ENCODE results near the gene PTPN6. TPM values are rescaled to one million over a fixed set of nuclear protein-coding genes. Genes with fewer than 3 reads are reported as not detected.
A peak's percentile ranks its signal among the peaks of the same experiment; 100 is the strongest.

Gene PTPN6
- total RNA-seq, 1 experiment from 2014 or later: 47.7 TPM

DNA sequence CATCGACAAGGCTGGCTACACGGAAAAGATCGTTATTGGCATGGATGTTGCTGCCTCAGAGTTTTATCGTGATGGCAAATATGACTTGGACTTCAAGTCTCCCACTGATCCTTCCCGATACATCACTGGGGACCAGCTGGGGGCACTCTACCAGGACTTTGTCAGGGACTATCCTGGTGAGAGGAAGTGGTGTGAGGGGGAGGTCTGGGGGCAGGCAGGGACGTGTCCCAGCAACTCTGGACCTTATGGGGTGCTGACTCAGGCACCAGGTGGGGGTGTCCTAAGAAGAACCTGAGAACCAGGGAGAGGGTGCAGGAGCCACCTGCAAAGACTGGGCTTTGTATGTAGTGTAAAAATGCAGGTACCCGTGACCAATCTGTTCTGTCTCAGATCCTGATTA, 31.6 kb upstream of the PTPN6 start:
- Histone ChIP-seq H4K20me1 (ENCODE audit: insufficient read depth) (no peaks in the 10 kb centered on the region), H2AFZ (ENCODE audit: low read depth, low read length, poor library complexity, severe bottlenecking) (no peak overlapping the region), H3K79me2 (ENCODE audit: insufficient read depth, low read length) (peaks cover 13% of the 10 kb centered on the region; the same call in 1 of the 2 replicates), H3K4me2 (ENCODE audit: low read length) (no peak overlapping the region), H3K9ac (ENCODE audit: low read length) (no peak overlapping the region), H3K9me3 (ENCODE audit: control insufficient read depth in 1 of 2, insufficient read depth in 1 of 2, low read depth in 1 of 2, low read length in 2 of 2) (no peaks in the 10 kb centered on the region), H3K4me3 (replicated peaks in 1 of 2; ENCODE audit: low read depth in 1 of 2, low read length in 2 of 2) (no peak overlapping the region), H3K36me3 (ENCODE audit: control insufficient read depth in 1 of 2, insufficient read depth in 2 of 2, low read length in 2 of 2) (peaks cover 8 to 17% of the 10 kb centered on the region in 2 experiments), H3K27ac (ENCODE audit: low read depth, low read length) (no peak overlapping the region), H3K4me1 (ENCODE audit: control insufficient read depth in 1 of 2, insufficient read depth in 2 of 2, low read length in 2 of 2) (peaks cover 12 to 34% of the 10 kb centered on the region in 2 experiments), H3K9me2 (ENCODE audit: insufficient read depth) (no peaks in the 10 kb centered on the region), H3K27me3 (ENCODE audit: insufficient read depth, low read length) (no peaks in the 10 kb centered on the region)
- ChIA-PET POLR2A (interaction anchor here (0.6 kb wide), 1 partner anchor 189 kb away, joined by 5 read pairs; no protein-coding TSS in a partner anchor), CTCF (no interaction called here), RAD21 (ENCODE audit: low non-redundant PET in 1 of 2, low total read pairs in 2 of 2, uncharacterized antibody in 2 of 2, unreplicated experiment in 2 of 2) (no interaction called here)
- intact Hi-C loops (cut with micrococcal nuclease): no loop called here
- BruUV-seq (replicated peaks): no TSS peak
- DNase-seq (ENCODE audit: low read depth, low spot score) (no peak), ATAC-seq (no peak)
- no peak for TF ChIP-seq JUND (IDR thresholded peaks at IDR 0.05)
- TF ChIP-seq, protein P1, sequence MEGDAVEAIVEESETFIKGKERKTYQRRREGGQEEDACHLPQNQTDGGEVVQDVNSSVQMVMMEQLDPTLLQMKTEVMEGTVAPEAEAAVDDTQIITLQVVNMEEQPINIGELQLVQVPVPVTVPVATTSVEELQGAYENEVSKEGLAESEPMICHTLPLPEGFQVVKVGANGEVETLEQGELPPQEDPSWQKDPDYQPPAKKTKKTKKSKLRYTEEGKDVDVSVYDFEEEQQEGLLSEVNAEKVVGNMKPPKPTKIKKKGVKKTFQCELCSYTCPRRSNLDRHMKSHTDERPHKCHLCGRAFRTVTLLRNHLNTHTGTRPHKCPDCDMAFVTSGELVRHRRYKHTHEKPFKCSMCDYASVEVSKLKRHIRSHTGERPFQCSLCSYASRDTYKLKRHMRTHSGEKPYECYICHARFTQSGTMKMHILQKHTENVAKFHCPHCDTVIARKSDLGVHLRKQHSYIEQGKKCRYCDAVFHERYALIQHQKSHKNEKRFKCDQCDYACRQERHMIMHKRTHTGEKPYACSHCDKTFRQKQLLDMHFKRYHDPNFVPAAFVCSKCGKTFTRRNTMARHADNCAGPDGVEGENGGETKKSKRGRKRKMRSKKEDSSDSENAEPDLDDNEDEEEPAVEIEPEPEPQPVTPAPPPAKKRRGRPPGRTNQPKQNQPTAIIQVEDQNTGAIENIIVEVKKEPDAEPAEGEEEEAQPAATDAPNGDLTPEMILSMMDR (IDR thresholded peaks at IDR 0.05 in 2 of 3, conservative IDR thresholded peaks at IDR 0.05 in 1 of 3; ENCODE audit: borderline replicate concordance in 1 of 3, insufficient read depth in 1 of 3, low read depth in 2 of 3, low read length in 2 of 3): 0 out of 6 replicates have a peak, but pooled peaks of 1 of the 3 experiments have one; percentile 12

DNA sequence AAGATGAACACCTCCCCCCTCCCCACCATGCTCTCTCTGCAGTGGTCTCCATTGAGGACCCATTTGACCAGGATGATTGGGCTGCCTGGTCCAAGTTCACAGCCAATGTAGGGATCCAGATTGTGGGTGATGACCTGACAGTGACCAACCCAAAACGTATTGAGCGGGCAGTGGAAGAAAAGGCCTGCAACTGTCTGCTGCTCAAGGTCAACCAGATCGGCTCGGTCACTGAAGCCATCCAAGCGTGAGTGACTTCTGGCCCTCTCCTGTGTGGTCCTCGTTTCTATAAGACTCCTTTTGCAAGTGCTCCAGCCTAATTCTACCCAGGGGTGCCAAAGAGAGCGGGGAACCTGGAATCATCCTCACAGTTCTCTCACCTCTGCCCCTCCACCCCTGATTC, 29.6 kb upstream of the PTPN6 start:
- Histone ChIP-seq H3K27me3 (ENCODE audit: insufficient read depth, low read length) (no peaks in the 10 kb centered on the region), H3K4me1 (ENCODE audit: control insufficient read depth in 1 of 2, insufficient read depth in 2 of 2, low read length in 2 of 2) (peaks cover 13 to 39% of the 10 kb centered on the region in 2 experiments), H3K9me2 (ENCODE audit: insufficient read depth) (no peaks in the 10 kb centered on the region), H3K4me2 (ENCODE audit: low read length) (no peak overlapping the region), H3K4me3 (replicated peaks in 1 of 2; ENCODE audit: low read depth in 1 of 2, low read length in 2 of 2) (no peak overlapping the region), H3K79me2 (ENCODE audit: insufficient read depth, low read length) (no peaks in the 10 kb centered on the region), H4K20me1 (ENCODE audit: insufficient read depth) (no peaks in the 10 kb centered on the region), H3K27ac (ENCODE audit: low read depth, low read length) (no peak overlapping the region), H3K9ac (ENCODE audit: low read length) (no peak overlapping the region), H3K9me3 (ENCODE audit: control insufficient read depth in 1 of 2, insufficient read depth in 1 of 2, low read depth in 1 of 2, low read length in 2 of 2) (no peaks in the 10 kb centered on the region), H3K36me3 (ENCODE audit: control insufficient read depth in 1 of 2, insufficient read depth in 2 of 2, low read length in 2 of 2) (peaks cover 4 to 13% of the 10 kb centered on the region in 2 experiments; a peak in 3 of 4 replicates), H2AFZ (ENCODE audit: low read depth, low read length, poor library complexity, severe bottlenecking) (no peak overlapping the region)
- TF ChIP-seq POLR2AphosphoS5 (IDR thresholded peaks at IDR 0.05; ENCODE audit: low read depth, low read length) (no peak), RAD21 (IDR thresholded peaks at IDR 0.05; ENCODE audit: low read depth) (no peak), ZNF274 (IDR thresholded peaks at IDR 0.05; ENCODE audit: low read depth, low read length) (no peak), EGR1 (IDR thresholded peaks at IDR 0.05; ENCODE audit: low read depth) (no peak)
- TF ChIP-seq, protein P1 (IDR thresholded peaks at IDR 0.05 in 2 of 3, conservative IDR thresholded peaks at IDR 0.05 in 1 of 3; ENCODE audit: borderline replicate concordance in 1 of 3, insufficient read depth in 1 of 3, low read depth in 2 of 3, low read length in 2 of 3): no peak
- RAD21 ChIA-PET (ENCODE audit: low non-redundant PET in 1 of 2, low total read pairs in 2 of 2, uncharacterized antibody in 2 of 2, unreplicated experiment in 2 of 2): no interaction called here
- CTCF ChIA-PET: no interaction called here
- POLR2A ChIA-PET: interaction anchor here (2.7 kb wide), 1 partner anchor 22 kb away, joined by 7 read pairs; the partner anchor contains the start of genes C12orf57 and RNU7-1
- intact Hi-C loops (cut with micrococcal nuclease): no loop called here
- no TSS peak for BruUV-seq (replicated peaks)
- no peak for ATAC-seq
- no peak for DNase-seq (ENCODE audit: low read depth, low spot score)

Data from HCT116 (cell line).